Progenitor cell of endocrine pancreas (in vitro differentiated cells): ENCODE results near the gene COL5A3. TPM values are rescaled to one million over a fixed set of nuclear protein-coding genes. Genes with fewer than 3 reads are reported as not detected.

Source experiments
- DNase-seq: peaks from one replicate; pipeline ENCODE4 v3.0.0; 2021; ENCODE audit warnings: low spot score; ENCODE audit not compliant: unreplicated experiment
- H3K27ac Mint-ChIP-seq: 2 replicates; pipeline ENCODE4 v1.8.0; 2021; ENCODE audit warnings: mild to moderate bottlenecking, moderate library complexity, mixed read lengths
- H3K27me3 Mint-ChIP-seq: 2 replicates; pipeline ENCODE4 v1.8.0; 2021; ENCODE audit warnings: mixed read lengths
- H3K36me3 Mint-ChIP-seq: 2 replicates; pipeline ENCODE4 v1.8.0; 2022; ENCODE audit warnings: mixed read lengths; ENCODE audit not compliant: insufficient read depth
- H3K4me1 Mint-ChIP-seq: 2 replicates; pipeline ENCODE4 v1.8.0; 2021; ENCODE audit warnings: low read depth, mixed read lengths
- H3K4me3 Mint-ChIP-seq: 2 replicates; pipeline ENCODE4 v1.8.0; 2021; ENCODE audit warnings: low read depth, mild to moderate bottlenecking, moderate library complexity, mixed read lengths
- H3K9me3 Mint-ChIP-seq: 2 replicates; pipeline ENCODE4 v1.8.0; 2021; ENCODE audit warnings: low read depth, mixed read lengths
- CTCF ChIP-seq: fragments of 200-600 bp; sonication (generic); IDR thresholded peaks from one replicate; pipeline ENCODE4 v1.5.0; 2021; ENCODE audit warnings: antibody characterized with exemption, mild to moderate bottlenecking; ENCODE audit not compliant: unreplicated experiment
- total RNA-seq: library from RNA; stranded (reverse); gene quantifications from 2 replicates; pipeline ENCODE4 v1.2.1, GENCODE V29; 2021

The COL5A3 gene
- total RNA-seq, 1 donor from 2014 or later: 0.05 TPM

DNA sequence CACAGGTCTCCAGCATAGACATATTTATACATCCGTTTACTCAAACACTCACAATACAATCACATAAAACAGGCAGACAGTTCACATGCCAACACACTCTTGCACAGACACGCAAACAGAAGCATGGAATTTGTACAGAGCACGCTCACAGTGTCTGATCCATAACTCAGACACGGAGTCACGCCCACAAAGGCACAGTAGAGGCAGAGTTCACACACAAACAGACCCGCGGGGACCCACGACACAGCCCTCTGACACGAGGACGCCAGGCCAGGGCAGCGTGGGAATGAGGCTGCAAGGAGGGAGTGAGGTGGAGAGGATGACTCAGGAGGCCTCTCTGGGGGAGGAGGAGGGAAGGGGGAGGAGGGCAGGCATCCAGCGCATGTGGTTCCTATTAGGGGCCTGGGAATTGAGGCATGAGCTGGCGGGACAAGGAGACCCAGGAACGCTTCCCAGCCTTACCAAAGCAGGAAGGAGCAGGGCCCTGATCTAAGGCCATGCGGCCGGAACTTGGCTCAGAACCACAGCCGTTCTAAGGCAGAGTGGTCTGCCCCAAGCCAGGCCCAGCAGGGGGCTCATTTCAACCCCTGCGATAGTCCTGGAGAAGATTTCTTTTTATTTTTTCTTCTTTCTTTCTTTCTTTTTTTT is 64.9 kb downstream of the COL5A3 start:
- Mint-ChIP-seq H3K4me3 (no peak overlapping the region), H3K36me3 (no peaks in the 10 kb centered on the region), H3K9me3 (peaks cover 4% of the 10 kb centered on the region), H3K4me1 (peaks cover 2% of the 10 kb centered on the region), H3K27ac (no peak overlapping the region), H3K27me3 (peaks cover 39% of the 10 kb centered on the region)
- no peak for DNase-seq
- TF ChIP-seq CTCF: no peak

DNA sequence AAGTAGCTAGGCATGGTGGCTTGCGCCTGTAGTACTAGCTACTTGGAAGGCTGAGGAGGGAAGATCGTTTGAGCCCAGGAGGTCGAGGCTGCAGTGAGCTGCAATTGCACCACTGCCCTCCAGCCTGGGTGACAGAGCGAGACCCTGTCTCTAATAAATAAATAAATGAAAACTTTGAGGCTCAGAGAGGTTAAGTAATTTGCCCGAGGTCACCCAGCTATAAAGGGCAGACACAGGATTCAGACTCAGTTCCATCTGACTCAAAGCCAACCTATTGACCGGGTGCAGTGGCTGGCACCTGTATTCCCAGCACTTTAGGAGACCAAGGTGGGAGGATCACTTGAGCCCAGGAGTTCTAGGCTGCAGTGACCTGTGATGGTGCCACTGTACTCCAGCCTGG is 66.6 kb downstream of the COL5A3 start:
- Mint-ChIP-seq H3K9me3 (peaks cover 4% of the 10 kb centered on the region), H3K4me1 (peaks cover 2% of the 10 kb centered on the region), H3K27ac (no peak overlapping the region), H3K4me3 (no peak overlapping the region), H3K27me3 (peaks cover 42% of the 10 kb centered on the region), H3K36me3 (no peaks in the 10 kb centered on the region)
- no peak for TF ChIP-seq CTCF
- DNase-seq: no peak

DNA sequence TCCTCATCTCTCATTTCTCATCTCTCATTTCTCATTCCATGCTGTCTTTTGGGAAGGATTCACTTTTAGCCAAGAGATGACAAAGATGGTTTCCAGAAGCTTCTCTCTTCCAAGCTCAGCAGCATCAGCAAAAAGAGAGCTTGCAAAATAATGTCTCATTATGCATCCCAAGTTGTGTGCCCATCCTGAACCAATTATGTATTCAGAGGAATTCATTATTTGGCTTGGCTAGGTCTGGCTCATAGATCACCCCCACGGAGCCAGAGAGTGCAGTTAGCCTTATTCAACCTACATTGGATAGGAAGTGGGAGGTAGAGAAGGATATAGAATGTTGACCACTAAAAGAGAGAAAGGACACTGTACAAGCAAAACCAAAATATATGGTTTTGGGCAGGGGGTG is 68.6 kb downstream of the COL5A3 start:
- H3K27ac Mint-ChIP-seq: no peak overlapping the region
- peaks cover 4% of the 10 kb centered on the region for H3K9me3 Mint-ChIP-seq
- H3K36me3 Mint-ChIP-seq: no peaks in the 10 kb centered on the region
- H3K4me1 Mint-ChIP-seq: peaks cover 2% of the 10 kb centered on the region
- H3K27me3 Mint-ChIP-seq: peaks cover 45% of the 10 kb centered on the region
- no peak for DNase-seq
- no peak overlapping the region for H3K4me3 Mint-ChIP-seq
- no peak for TF ChIP-seq CTCF

- Mint-ChIP-seq H3K4me3 (no peak overlapping the region), H3K27ac (no peak overlapping the region), H3K27me3 (peaks cover 45% of the 10 kb centered on the region), H3K36me3 (no peaks in the 10 kb centered on the region), H3K9me3 (peaks cover 4% of the 10 kb centered on the region), H3K4me1 (peaks cover 2% of the 10 kb centered on the region)
- DNase-seq: no peak
- TF ChIP-seq CTCF: no peak
These were observed 69.1 kb downstream of the COL5A3 start for GRCh38 chr19:9941231-9941630.

DNA sequence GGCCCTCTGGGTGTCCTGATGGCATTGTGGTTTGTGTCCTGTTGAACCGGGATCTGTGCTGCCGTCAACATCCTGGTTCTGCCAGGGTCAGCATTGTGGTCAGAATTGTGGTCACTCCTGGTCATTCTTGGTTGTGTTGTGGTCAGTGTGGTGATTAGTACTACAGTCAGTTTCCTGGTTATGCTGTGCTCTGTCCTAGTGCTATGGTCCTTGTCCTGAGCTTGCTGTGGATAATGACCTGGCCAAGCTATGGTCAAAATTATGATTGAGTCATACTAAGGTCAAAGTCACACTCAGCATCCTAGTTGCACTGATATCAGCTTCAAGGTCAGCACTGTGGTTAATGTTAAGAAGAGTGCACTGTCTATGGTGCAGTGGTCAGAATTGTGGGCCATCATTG is 69.5 kb downstream of the COL5A3 start:
- H3K4me3 Mint-ChIP-seq: no peak overlapping the region

More for the DNA sequence above, 69.5 kb downstream of the COL5A3 start:
- no peak for TF ChIP-seq CTCF
- no peak for DNase-seq
- peaks cover 2% of the 10 kb centered on the region for H3K4me1 Mint-ChIP-seq
- no peak overlapping the region for H3K27ac Mint-ChIP-seq
- H3K9me3 Mint-ChIP-seq: peaks cover 4% of the 10 kb centered on the region
- H3K36me3 Mint-ChIP-seq: no peaks in the 10 kb centered on the region
- H3K27me3 Mint-ChIP-seq: peaks cover 45% of the 10 kb centered on the region
